Dedifferentiated amniotic fluid mesenchymal stem cell (primary cell): Measurements from ENCODE around the gene PFDN1.
"Not testable (repeated sequence)": the region's sequence is repeated elsewhere in the genome, so short reads cannot be mapped to it uniquely, and the experiment has no call there.

Experiments
- DNase-seq: peaks from one replicate; pipeline ENCODE4 v3.0.0-alpha.2; 2016; ENCODE audit errors: extremely low spot score

The PFDN1 gene, protein sequence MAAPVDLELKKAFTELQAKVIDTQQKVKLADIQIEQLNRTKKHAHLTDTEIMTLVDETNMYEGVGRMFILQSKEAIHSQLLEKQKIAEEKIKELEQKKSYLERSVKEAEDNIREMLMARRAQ

DNA sequence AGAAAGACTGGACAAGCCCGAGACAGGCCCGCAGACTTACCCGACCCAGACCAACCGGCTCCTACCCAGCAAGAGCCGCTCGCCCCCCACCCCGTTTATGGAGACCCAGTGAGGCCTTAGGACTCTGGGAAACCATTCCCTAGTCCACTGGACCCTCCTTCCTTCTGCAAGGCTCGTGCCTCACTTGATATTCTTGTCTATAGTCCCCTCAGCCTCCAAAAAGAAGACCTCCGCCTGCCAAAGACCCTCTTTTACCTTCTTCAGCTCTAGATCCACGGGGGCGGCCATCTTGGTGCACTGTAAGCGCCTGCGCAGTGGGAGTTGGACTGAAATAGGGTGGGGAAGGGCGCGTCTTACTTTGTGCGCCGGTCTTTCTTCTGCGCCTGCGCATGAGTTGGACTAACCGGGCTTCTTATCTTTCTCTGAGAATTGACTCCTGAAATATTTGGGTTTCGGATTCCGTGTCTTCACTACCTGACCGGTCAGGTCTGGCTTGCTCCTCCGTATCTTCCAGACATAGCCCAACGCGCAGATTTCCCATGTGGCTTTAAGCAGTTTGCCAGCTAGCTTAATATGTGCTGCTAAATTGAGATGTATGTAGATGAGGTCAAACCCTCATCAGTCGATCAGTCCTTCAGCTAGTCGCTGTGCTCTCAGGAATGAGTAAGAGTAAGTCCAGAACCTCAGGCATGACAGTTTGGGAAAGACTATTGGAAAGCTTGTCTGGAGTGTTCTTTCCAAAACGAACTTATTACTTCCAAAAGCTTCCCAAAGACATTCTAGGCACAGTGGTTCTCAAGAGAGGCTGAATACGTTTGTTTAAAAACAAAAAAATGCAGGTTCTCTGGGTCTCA, at the start of gene PFDN1:
TSS of gene PFDN1 (minus strand) at position 316 of the 854 bp plus-strand sequence. CDS start at position 288, 28 bp downstream.
- peak; percentile 97 for DNase-seq

GRCh38 chr5:140351609-140352334, 48.9 kb upstream of the PFDN1 start:
- peak; percentile 68 for DNase-seq

GRCh38 chr5:140349244-140349643, 46.3 kb upstream of the PFDN1 start:
- no peak for DNase-seq

- DNase-seq = no peak
Measured at GRCh38 chr5:140348104-140348503, 45.2 kb upstream of the PFDN1 start.

GRCh38 chr5:140347360-140347759, 44.5 kb upstream of the PFDN1 start:
- DNase-seq = no peak

- peak; percentile 20 for DNase-seq
Measured at GRCh38 chr5:140346348-140347221, 43.7 kb upstream of the PFDN1 start, which contains the start of gene HBEGF. Gene HBEGF (minus strand): TSS chr5:140346603. CDS start chr5:140346328, 275 bp downstream.

DNA sequence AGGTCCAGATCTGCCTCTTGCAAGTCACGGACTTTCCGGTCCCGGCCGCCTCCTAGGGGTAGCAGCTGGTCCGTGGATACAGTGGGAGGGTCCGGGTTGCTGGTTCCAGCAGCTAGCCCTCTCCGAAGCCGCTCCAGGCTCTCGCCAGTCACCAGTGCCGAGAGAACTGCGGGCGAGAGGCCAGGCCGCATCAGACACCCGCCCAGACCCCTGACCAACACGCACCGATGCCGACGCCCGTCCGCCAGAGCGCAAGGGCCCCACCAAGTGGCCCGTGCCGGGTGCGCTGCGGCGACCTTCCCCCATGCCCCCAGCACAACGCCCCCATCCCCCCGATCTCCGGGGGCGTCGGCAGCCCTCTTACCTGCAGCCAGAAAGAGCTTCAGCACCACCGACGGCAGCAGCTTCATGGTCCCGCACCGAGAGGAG, 43.0 kb upstream of the PFDN1 start:
- DNase-seq = no peak

GRCh38 chr5:140344683-140345423, 42.0 kb upstream of the PFDN1 start:
- DNase-seq = no peak

DNA sequence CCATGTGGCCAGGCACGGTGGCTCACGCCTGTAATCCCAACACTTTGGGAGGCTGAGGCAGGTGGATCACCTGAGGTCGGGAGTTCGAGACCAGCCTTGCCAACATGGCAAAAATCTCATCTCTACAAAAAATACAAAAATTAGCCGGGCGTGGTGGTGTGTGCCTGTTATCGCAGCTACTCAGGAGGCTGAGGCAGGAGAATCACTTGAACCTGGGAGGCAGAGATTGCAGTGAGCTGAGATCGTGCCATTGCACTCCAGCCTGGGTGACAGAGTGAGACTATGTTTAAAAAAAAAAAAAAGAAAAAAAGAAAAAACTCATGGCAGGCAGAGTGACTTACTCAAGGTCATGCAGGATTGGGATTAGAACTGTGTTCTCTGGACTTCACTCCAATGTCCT, 40.9 kb upstream of the PFDN1 start:
- DNase-seq = not testable (repeated sequence)

DNA sequence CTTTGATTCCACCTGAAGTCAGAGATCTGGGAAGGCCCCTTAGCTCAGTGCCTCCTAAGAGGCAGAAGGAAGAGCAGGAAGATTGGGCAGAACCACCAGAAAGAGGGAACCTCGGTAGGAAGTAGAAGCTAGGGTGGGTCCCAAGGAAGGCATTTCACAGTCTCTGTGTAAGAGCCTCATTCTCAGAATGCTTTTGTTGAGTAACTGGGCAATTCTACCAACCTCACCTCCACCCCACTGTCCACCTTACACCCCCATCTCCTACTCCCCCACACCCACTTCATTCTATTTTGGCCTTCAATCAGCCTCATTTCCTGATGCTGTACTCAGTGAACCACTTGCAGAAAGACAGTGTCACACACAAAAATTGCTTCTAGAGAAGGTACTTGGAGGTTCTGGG, 40.0 kb upstream of the PFDN1 start:
- DNase-seq = no peak

DNA sequence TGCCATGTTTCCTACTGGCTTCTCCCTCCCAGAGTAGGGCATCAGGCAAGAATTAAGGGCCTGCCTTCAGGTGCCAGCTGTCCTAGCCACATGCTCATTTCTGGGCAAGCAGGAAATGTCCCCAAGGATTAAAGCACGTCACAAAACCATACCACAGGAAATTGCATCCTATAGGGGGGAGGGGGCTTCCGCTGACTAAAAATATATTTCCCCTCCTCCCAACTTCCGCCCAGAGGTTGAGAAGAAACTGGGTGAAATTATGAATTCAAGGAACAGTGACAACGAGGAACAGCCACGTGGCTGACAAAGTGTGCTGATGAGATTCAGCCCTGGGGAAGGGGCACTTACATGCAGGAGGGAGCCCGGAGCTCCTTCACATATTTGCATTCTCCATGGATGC, 39.4 kb upstream of the PFDN1 start:
- DNase-seq = no peak

- DNase-seq = no peak
Measured at GRCh38 chr5:140341591-140341990, 38.7 kb upstream of the PFDN1 start.

- no peak for DNase-seq
Measured at GRCh38 chr5:140340605-140341121, 37.8 kb upstream of the PFDN1 start.

DNA sequence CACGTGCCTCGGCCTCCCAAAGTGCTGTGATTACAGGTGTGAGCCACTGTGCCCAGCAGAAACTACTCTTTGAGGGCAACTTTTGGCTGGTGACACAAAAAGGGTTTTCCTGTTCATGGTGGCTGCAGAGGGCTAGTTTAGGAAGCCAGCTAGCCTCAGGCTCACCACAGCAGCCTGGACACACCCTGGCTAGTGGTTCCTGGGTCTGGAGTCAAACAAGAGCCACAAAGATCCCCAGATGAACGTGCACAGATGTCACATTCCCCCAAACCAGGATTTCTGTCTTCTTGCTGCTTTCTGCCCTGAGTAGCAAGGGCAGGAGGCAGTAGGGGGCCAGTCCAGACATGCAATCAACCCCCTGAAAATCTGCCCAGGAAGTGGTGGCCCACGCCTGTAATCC, 36.7 kb upstream of the PFDN1 start:
- no peak for DNase-seq

DNA sequence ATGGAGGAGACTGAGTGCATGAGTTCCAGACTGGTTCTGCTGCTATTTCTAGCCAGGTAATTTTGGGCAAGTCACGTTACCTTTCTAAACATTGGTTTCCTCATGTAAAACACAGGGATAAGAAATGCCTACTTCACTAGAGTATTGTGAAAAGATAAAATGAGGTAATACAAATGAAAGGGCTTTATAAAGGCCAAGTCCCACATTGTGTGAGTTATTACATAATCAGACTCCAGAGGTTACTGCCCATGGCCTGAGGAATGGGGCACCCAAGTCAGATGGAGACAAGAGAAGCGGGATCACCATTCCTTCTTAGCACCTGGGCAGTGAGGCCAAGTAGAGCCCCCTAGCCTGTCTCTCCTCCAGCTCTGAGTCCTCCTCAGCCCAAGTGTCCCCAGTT, 36.0 kb upstream of the PFDN1 start:
- no peak for DNase-seq

DNA sequence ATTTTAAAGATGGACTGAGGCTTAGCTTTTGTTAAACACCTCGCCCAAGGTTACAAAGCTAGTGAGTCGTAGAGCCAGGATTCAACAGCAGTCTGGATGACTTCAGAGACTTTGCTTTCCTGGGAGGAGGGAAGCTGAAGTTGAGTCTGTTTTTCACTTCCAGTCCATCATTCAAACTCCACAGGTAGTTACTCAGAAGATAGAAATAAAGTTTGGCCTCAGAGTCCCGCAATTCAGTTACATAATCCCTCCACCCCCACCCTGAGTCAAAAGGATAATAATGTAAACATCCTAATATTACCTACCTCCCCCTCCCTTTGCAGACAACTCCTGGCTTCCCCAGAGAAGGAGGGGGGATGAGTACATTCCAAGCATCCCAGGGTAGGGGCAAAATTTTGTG, 35.4 kb upstream of the PFDN1 start:
- no peak for DNase-seq

DNA sequence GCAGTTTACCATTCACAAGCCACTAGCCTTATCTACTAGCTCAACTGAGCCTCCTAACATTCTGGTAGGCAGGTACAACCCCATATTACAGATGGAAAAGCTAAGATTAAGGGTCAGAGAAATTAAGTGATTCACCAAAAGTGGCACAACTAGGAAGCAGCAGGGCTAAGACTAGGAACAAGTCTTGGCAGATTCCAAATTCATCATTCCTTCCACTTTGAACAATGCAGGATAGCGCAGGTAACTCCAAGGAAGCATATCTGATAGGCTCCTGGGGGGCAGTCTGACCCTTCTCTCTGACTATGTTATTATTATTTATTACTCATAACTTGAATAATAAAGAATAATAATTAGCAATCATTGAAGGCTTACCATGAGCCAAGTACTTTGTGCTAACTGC, 35.0 kb upstream of the PFDN1 start:
- DNase-seq = no peak

DNA sequence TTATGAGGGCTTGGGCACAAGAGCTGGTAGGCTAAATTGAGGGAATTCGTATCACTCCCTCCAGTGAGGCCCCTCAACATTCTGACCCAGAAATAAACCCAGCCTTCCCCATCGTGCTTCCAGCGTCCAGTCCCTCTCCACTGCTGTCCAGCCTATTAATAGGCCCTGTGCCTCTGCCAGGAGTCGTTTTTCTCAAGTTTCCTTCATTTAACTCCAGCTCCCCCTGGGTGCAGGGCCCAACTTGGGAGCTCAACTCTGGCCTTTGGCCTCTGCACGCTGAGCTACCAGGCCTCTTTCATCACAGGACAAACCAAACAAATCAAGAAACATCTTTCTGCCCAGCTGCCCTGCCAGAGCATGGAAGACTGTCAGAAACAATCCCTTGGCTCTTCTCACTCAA, 33.5 kb upstream of the PFDN1 start:
- DNase-seq = no peak

DNA sequence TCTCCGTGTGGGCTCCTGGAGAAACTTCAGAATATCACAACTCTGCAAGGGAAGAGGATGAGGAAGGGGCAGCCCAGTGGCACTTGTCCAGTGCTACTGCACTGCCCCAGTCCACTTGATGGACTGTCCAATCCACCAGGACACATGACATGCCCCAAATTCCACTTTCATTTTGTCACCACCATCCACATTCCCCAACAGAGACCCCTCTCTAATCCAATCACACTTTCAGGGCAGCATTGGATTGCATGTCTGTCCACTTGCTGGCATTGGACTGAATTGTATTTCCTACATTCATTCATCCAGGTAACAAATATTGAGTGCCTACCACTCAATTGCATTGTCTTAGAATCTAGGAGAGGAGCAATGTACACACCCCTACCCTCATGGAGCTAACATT, 28.7 kb upstream of the PFDN1 start:
- DNase-seq = no peak

DNA sequence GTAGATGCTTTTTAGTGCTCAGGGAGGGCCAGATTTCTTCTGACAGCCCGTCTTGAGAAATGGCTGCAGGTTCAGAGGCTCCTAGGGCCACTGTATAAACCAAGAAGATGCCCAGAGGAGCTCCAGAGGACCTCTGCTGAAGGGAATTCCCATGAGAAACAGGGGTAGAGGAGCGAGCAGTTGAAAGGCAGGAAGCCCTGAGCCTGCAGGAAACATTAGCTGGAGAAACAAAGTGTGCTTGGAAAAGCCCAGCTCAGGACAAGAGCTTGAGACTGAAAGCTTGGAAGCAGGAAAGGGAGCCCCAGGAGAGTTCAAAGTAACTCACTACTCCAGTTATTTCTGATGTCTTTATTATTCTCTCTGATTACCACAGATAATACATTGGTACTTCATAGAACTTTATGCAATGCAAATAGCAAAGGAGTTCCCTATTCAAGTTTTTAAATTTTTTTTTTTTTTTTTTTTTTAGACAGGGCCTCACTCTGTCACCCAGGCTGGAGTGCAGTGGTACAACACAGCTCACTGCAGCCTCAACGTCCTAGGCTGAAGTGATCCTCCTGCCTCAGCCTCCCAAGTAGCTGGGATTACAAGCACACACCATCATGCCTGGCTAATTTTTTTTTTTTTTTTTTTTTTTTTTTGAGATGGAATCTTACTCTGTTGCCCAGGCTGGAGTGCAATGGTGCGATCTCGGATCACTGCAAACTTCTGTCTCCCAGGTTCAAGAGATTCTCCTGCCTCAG, 27.0 kb upstream of the PFDN1 start:
- DNase-seq = no peak
